H9 (cell line): ENCODE results near the gene SUPT6H. TPM values are rescaled to one million over a fixed set of nuclear protein-coding genes. Genes with fewer than 3 reads are reported as not detected.

Experiments
- DNase-seq: peaks from one replicate; pipeline ENCODE4 v3.0.0-alpha.2; 2017
- H2AFZ ChIP-seq: one replicate; pipeline ENCODE4 v1.6.1; 2013; ENCODE audit warnings: mild to moderate bottlenecking, low read length, control low read depth, moderate library complexity
- H2AK5ac ChIP-seq: 2 replicates; pipeline ENCODE4 v1.6.1; 2013; ENCODE audit warnings: low read length, control low read depth, mixed read lengths; ENCODE audit not compliant: insufficient read length
- H2BK120ac ChIP-seq: one replicate; pipeline ENCODE4 v1.6.1; 2013; ENCODE audit warnings: low read depth, mild to moderate bottlenecking, low read length, control low read depth, inconsistent platforms; ENCODE audit not compliant: poor library complexity, severe bottlenecking
- H2BK12ac ChIP-seq: 2 replicates; pipeline ENCODE4 v1.6.1; 2013; ENCODE audit warnings: low read length, control low read depth, mixed read lengths, low read depth; ENCODE audit not compliant: insufficient read length
- H2BK15ac ChIP-seq: 2 replicates; pipeline ENCODE4 v1.6.1; 2013; ENCODE audit warnings: low read depth, low read length, control low read depth
- H2BK20ac ChIP-seq: one replicate; pipeline ENCODE4 v1.6.1; 2013; ENCODE audit warnings: low read depth, mild to moderate bottlenecking, low read length, control low read depth, inconsistent platforms; ENCODE audit not compliant: poor library complexity, severe bottlenecking
- H2BK5ac ChIP-seq: 2 replicates; pipeline ENCODE4 v1.6.1; 2013; ENCODE audit warnings: low read length, control low read depth, mixed read lengths; ENCODE audit not compliant: insufficient read length
- H3K14ac ChIP-seq: 2 replicates; pipeline ENCODE4 v1.6.1; 2013; ENCODE audit warnings: low read length, control low read depth; ENCODE audit not compliant: insufficient read depth
- H3K18ac ChIP-seq: 2 replicates; pipeline ENCODE4 v1.6.1; 2013; ENCODE audit warnings: low read depth, mild to moderate bottlenecking, mixed read lengths, low read length, control low read depth; ENCODE audit not compliant: insufficient read length
- H3K23ac ChIP-seq: 2 replicates; pipeline ENCODE4 v1.6.1; 2013; ENCODE audit warnings: low read length, control low read depth, mixed read lengths, low read depth; ENCODE audit not compliant: insufficient read length
- H3K23me2 ChIP-seq: 2 replicates; pipeline ENCODE4 v1.6.1; 2013; ENCODE audit warnings: low read depth, mild to moderate bottlenecking, mixed read lengths, low read length, control low read depth; ENCODE audit not compliant: insufficient read length, poor library complexity, severe bottlenecking
- H3K27ac ChIP-seq: 2 replicates; pipeline ENCODE4 v1.5.1; 2013; ENCODE audit warnings: low read length, control low read depth, mixed read lengths, low read depth; ENCODE audit not compliant: insufficient read length
- H3K27me3 ChIP-seq: 2 replicates; pipeline ENCODE4 v1.6.1; 2013; ENCODE audit warnings: low read length, control low read depth, inconsistent platforms; ENCODE audit not compliant: insufficient read depth
- H3K4ac ChIP-seq: 2 replicates; pipeline ENCODE4 v1.6.1; 2013; ENCODE audit warnings: low read depth, mild to moderate bottlenecking, control low read depth, inconsistent platforms, low read length, moderate library complexity
- H3K4me1 ChIP-seq: 2 replicates; pipeline ENCODE4 v1.6.1; 2013; ENCODE audit warnings: low read length, control low read depth, inconsistent platforms; ENCODE audit not compliant: insufficient read depth
- H3K4me2 ChIP-seq: 2 replicates; pipeline ENCODE4 v1.6.1; 2013; ENCODE audit warnings: low read length, control low read depth, mixed read lengths; ENCODE audit not compliant: insufficient read length, insufficient read depth
- H3K56ac ChIP-seq: 2 replicates; pipeline ENCODE4 v1.6.1; 2013; ENCODE audit warnings: low read depth, mild to moderate bottlenecking, mixed read lengths, low read length, control low read depth; ENCODE audit not compliant: insufficient read length
- H3K79me1 ChIP-seq: 2 replicates; pipeline ENCODE4 v1.6.1; 2013; ENCODE audit warnings: low read depth, mild to moderate bottlenecking, moderate library complexity, low read length, control low read depth, inconsistent platforms; ENCODE audit not compliant: insufficient read depth, poor library complexity, severe bottlenecking
- H3K79me2 ChIP-seq: 2 replicates; pipeline ENCODE4 v1.6.1; 2013; ENCODE audit warnings: low read length, control low read depth, inconsistent platforms; ENCODE audit not compliant: insufficient read depth
- H3K9ac ChIP-seq: 2 replicates; pipeline ENCODE4 v1.6.1; 2013; ENCODE audit warnings: low read length, control low read depth, mixed read lengths; ENCODE audit not compliant: insufficient read length; ENCODE audit errors: extremely low read depth
- H3K9me3 ChIP-seq: one replicate; pipeline ENCODE4 v1.6.1; 2013; ENCODE audit warnings: low read depth, low read length, inconsistent platforms; ENCODE audit not compliant: control insufficient read depth
- H3T11ph ChIP-seq: one replicate; pipeline ENCODE4 v1.6.1; 2013; ENCODE audit warnings: mild to moderate bottlenecking, low read length, control low read depth, inconsistent platforms
- H4K20me1 ChIP-seq: one replicate; pipeline ENCODE4 v1.6.1; 2013; ENCODE audit not compliant: control insufficient read depth, insufficient read length, insufficient read depth
- H4K5ac ChIP-seq: 2 replicates; pipeline ENCODE4 v1.6.1; 2013; ENCODE audit warnings: low read depth, mild to moderate bottlenecking, mixed read lengths, low read length, control low read depth; ENCODE audit not compliant: insufficient read length
- H4K8ac ChIP-seq: replicated peaks from 2 replicates; pipeline ENCODE4 v1.6.1; 2013; ENCODE audit warnings: low read length, control low read depth, mixed read lengths, low read depth; ENCODE audit not compliant: insufficient read length
- H4K91ac ChIP-seq: 2 replicates; pipeline ENCODE4 v1.6.1; 2013; ENCODE audit warnings: low read depth, mild to moderate bottlenecking, moderate library complexity, mixed read lengths, low read length, control low read depth; ENCODE audit not compliant: insufficient read length
- H3K27ac Mint-ChIP-seq, 3 experiments: 2 replicates in 2 of 3; 3 replicates in 1 of 3; pipeline ENCODE4 v1.8.0; 2020 to 2021; ENCODE audit warnings: mixed read lengths in 3 of 3, mild to moderate bottlenecking in 1 of 3, moderate library complexity in 1 of 3
- H3K27me3 Mint-ChIP-seq: 2 replicates; pipeline ENCODE4 v1.8.0; 2021; ENCODE audit warnings: low read depth, mild to moderate bottlenecking, moderate library complexity, mixed read lengths
- H3K36me3 Mint-ChIP-seq, 3 experiments: 2 replicates in 2 of 3; 3 replicates in 1 of 3; pipeline ENCODE4 v1.8.0; 2020 to 2021; ENCODE audit warnings: low read depth in 3 of 3, mixed read lengths in 3 of 3; ENCODE audit not compliant: insufficient read depth in 1 of 3
- H3K4me1 Mint-ChIP-seq, 2 experiments: 2 replicates each; pipeline ENCODE4 v1.8.0; 2020; ENCODE audit warnings: mixed read lengths in 2 of 2
- H3K4me3 Mint-ChIP-seq, 2 experiments: 2 replicates in 1 of 2; 3 replicates in 1 of 2; pipeline ENCODE4 v1.8.0; 2020 to 2021; ENCODE audit warnings: mild to moderate bottlenecking in 2 of 2, mixed read lengths in 2 of 2, moderate library complexity in 1 of 2
- H3K9me3 Mint-ChIP-seq, 2 experiments: 2 replicates in 1 of 2; 3 replicates in 1 of 2; pipeline ENCODE4 v1.8.0; 2020; ENCODE audit warnings: mild to moderate bottlenecking in 2 of 2, mixed read lengths in 2 of 2, moderate library complexity in 1 of 2
- CTCF ChIP-seq: fragments of 200-600 bp; sonication (generic); conservative IDR thresholded peaks from 3 replicates; pipeline ENCODE4 v1.8.0; 2021; ENCODE audit warnings: antibody characterized with exemption, mild to moderate bottlenecking
- WGBS: extraction: QIAGEN DNeasy Blood & Tissue Kit; methylation state at CpG from one replicate; pipeline ENCODE4 v1.1.7; 2013; ENCODE audit warnings: missing lambda C conversion rate, low lambda C conversion rate, mixed read lengths; ENCODE audit not compliant: insufficient read length; ENCODE audit errors: extremely low coverage; 5-methylcytosine and 5-hydroxymethylcytosine counted together
- total RNA-seq: library from RNA; stranded (reverse); gene quantifications from 2 replicates; pipeline ENCODE4 v1.2.1, GENCODE V29; 2021

The SUPT6H gene
- total RNA-seq, 1 experiment from 2014 or later = 85.8 TPM

DNA sequence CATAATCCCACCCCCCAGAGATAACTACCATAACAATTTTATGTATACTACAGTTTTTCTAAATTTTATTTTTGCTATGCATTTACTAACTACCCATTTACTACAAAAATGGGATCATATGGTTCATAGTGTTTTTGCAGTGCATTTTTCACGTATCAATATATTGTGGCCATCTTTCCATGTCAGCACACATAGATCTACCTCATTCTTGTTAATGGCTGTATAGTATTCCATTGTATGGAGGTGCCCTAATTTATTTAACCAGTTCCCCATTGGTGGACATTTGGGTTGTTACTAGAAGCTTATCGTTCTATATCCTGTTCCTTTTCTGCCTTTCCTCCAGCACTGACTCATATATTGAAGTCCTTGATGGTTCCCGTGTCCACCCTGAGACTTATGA lies 27.0 kb downstream of the SUPT6H start:
- no peak overlapping the region for H3K18ac ChIP-seq
- H3K79me1 ChIP-seq = no peaks in the 10 kb centered on the region
- no peak overlapping the region for H3K27ac ChIP-seq
- no peak overlapping the region for H2AFZ ChIP-seq
- no peak overlapping the region for H3K23ac ChIP-seq
- Mint-ChIP-seq H3K4me3 (no peak overlapping the region), H3K36me3 (peaks cover 57 to 99% (median 79%) of the 10 kb centered on the region in 3 experiments; a peak in 6 of 7 replicates), H3K27ac (no peak overlapping the region; a peak in 1 of 7 replicates), H3K27me3 (no peaks in the 10 kb centered on the region), H3K4me1 (no peaks in the 10 kb centered on the region), H3K9me3 (no peaks in the 10 kb centered on the region)
- no peak for DNase-seq
- H4K5ac ChIP-seq = no peak overlapping the region
- H2BK12ac ChIP-seq = no peak overlapping the region
- H2BK120ac ChIP-seq = no peak overlapping the region
- no peak overlapping the region for H2AK5ac ChIP-seq
- no peak overlapping the region for H3K56ac ChIP-seq
- H3K9ac ChIP-seq = no peak overlapping the region
- WGBS = no CpG with 5 or more reads among the region's 3 CpGs
- H2BK20ac ChIP-seq = no peak overlapping the region
- no peak overlapping the region for H4K91ac ChIP-seq
- TF ChIP-seq CTCF = no peak
- H3K23me2 ChIP-seq = no peaks in the 10 kb centered on the region
- no peaks in the 10 kb centered on the region for H3K79me2 ChIP-seq
- no peak overlapping the region for H4K8ac ChIP-seq
- no peak overlapping the region for H2BK15ac ChIP-seq
- no peak overlapping the region for H3K4ac ChIP-seq
- no peak overlapping the region for H3K4me2 ChIP-seq
- no peak overlapping the region for H2BK5ac ChIP-seq
- no peak overlapping the region for H3T11ph ChIP-seq
- H3K27me3 ChIP-seq = peaks cover 1% of the 10 kb centered on the region; the same call in 1 of the 2 replicates
- no peaks in the 10 kb centered on the region for H3K4me1 ChIP-seq
- no peaks in the 10 kb centered on the region for H4K20me1 ChIP-seq
- H3K14ac ChIP-seq = no peak overlapping the region
- no peaks in the 10 kb centered on the region for H3K9me3 ChIP-seq
